H9 (cell line): Measurements from ENCODE around the gene HS2ST1. TPM values are rescaled to one million over a fixed set of nuclear protein-coding genes. Genes with fewer than 3 reads are reported as not detected.

ENCODE experiments used
- DNase-seq: peaks from one replicate; pipeline ENCODE4 v3.0.0-alpha.2; 2017
- H2AFZ ChIP-seq: one replicate; pipeline ENCODE4 v1.6.1; 2013; ENCODE audit warnings: mild to moderate bottlenecking, low read length, control low read depth, moderate library complexity
- H2AK5ac ChIP-seq: 2 replicates; pipeline ENCODE4 v1.6.1; 2013; ENCODE audit warnings: low read length, control low read depth, mixed read lengths; ENCODE audit not compliant: insufficient read length
- H2BK120ac ChIP-seq: one replicate; pipeline ENCODE4 v1.6.1; 2013; ENCODE audit warnings: low read depth, mild to moderate bottlenecking, low read length, control low read depth, inconsistent platforms; ENCODE audit not compliant: poor library complexity, severe bottlenecking
- H2BK12ac ChIP-seq: 2 replicates; pipeline ENCODE4 v1.6.1; 2013; ENCODE audit warnings: low read length, control low read depth, mixed read lengths, low read depth; ENCODE audit not compliant: insufficient read length
- H2BK15ac ChIP-seq: 2 replicates; pipeline ENCODE4 v1.6.1; 2013; ENCODE audit warnings: low read depth, low read length, control low read depth
- H2BK20ac ChIP-seq: one replicate; pipeline ENCODE4 v1.6.1; 2013; ENCODE audit warnings: low read depth, mild to moderate bottlenecking, low read length, control low read depth, inconsistent platforms; ENCODE audit not compliant: poor library complexity, severe bottlenecking
- H2BK5ac ChIP-seq: 2 replicates; pipeline ENCODE4 v1.6.1; 2013; ENCODE audit warnings: low read length, control low read depth, mixed read lengths; ENCODE audit not compliant: insufficient read length
- H3K14ac ChIP-seq: 2 replicates; pipeline ENCODE4 v1.6.1; 2013; ENCODE audit warnings: low read length, control low read depth; ENCODE audit not compliant: insufficient read depth
- H3K18ac ChIP-seq: 2 replicates; pipeline ENCODE4 v1.6.1; 2013; ENCODE audit warnings: low read depth, mild to moderate bottlenecking, mixed read lengths, low read length, control low read depth; ENCODE audit not compliant: insufficient read length
- H3K23ac ChIP-seq: 2 replicates; pipeline ENCODE4 v1.6.1; 2013; ENCODE audit warnings: low read length, control low read depth, mixed read lengths, low read depth; ENCODE audit not compliant: insufficient read length
- H3K23me2 ChIP-seq: 2 replicates; pipeline ENCODE4 v1.6.1; 2013; ENCODE audit warnings: low read depth, mild to moderate bottlenecking, mixed read lengths, low read length, control low read depth; ENCODE audit not compliant: insufficient read length, poor library complexity, severe bottlenecking
- H3K27ac ChIP-seq: 2 replicates; pipeline ENCODE4 v1.5.1; 2013; ENCODE audit warnings: low read length, control low read depth, mixed read lengths, low read depth; ENCODE audit not compliant: insufficient read length
- H3K27me3 ChIP-seq: 2 replicates; pipeline ENCODE4 v1.6.1; 2013; ENCODE audit warnings: low read length, control low read depth, inconsistent platforms; ENCODE audit not compliant: insufficient read depth
- H3K4ac ChIP-seq: 2 replicates; pipeline ENCODE4 v1.6.1; 2013; ENCODE audit warnings: low read depth, mild to moderate bottlenecking, control low read depth, inconsistent platforms, low read length, moderate library complexity
- H3K4me1 ChIP-seq: 2 replicates; pipeline ENCODE4 v1.6.1; 2013; ENCODE audit warnings: low read length, control low read depth, inconsistent platforms; ENCODE audit not compliant: insufficient read depth
- H3K4me2 ChIP-seq: 2 replicates; pipeline ENCODE4 v1.6.1; 2013; ENCODE audit warnings: low read length, control low read depth, mixed read lengths; ENCODE audit not compliant: insufficient read length, insufficient read depth
- H3K56ac ChIP-seq: 2 replicates; pipeline ENCODE4 v1.6.1; 2013; ENCODE audit warnings: low read depth, mild to moderate bottlenecking, mixed read lengths, low read length, control low read depth; ENCODE audit not compliant: insufficient read length
- H3K79me1 ChIP-seq: 2 replicates; pipeline ENCODE4 v1.6.1; 2013; ENCODE audit warnings: low read depth, mild to moderate bottlenecking, moderate library complexity, low read length, control low read depth, inconsistent platforms; ENCODE audit not compliant: insufficient read depth, poor library complexity, severe bottlenecking
- H3K79me2 ChIP-seq: 2 replicates; pipeline ENCODE4 v1.6.1; 2013; ENCODE audit warnings: low read length, control low read depth, inconsistent platforms; ENCODE audit not compliant: insufficient read depth
- H3K9ac ChIP-seq: 2 replicates; pipeline ENCODE4 v1.6.1; 2013; ENCODE audit warnings: low read length, control low read depth, mixed read lengths; ENCODE audit not compliant: insufficient read length; ENCODE audit errors: extremely low read depth
- H3K9me3 ChIP-seq: one replicate; pipeline ENCODE4 v1.6.1; 2013; ENCODE audit warnings: low read depth, low read length, inconsistent platforms; ENCODE audit not compliant: control insufficient read depth
- H3T11ph ChIP-seq: one replicate; pipeline ENCODE4 v1.6.1; 2013; ENCODE audit warnings: mild to moderate bottlenecking, low read length, control low read depth, inconsistent platforms
- H4K20me1 ChIP-seq: one replicate; pipeline ENCODE4 v1.6.1; 2013; ENCODE audit not compliant: control insufficient read depth, insufficient read length, insufficient read depth
- H4K5ac ChIP-seq: 2 replicates; pipeline ENCODE4 v1.6.1; 2013; ENCODE audit warnings: low read depth, mild to moderate bottlenecking, mixed read lengths, low read length, control low read depth; ENCODE audit not compliant: insufficient read length
- H4K8ac ChIP-seq: replicated peaks from 2 replicates; pipeline ENCODE4 v1.6.1; 2013; ENCODE audit warnings: low read length, control low read depth, mixed read lengths, low read depth; ENCODE audit not compliant: insufficient read length
- H4K91ac ChIP-seq: 2 replicates; pipeline ENCODE4 v1.6.1; 2013; ENCODE audit warnings: low read depth, mild to moderate bottlenecking, moderate library complexity, mixed read lengths, low read length, control low read depth; ENCODE audit not compliant: insufficient read length
- H3K27ac Mint-ChIP-seq, 3 experiments: 2 replicates in 2 of 3; 3 replicates in 1 of 3; pipeline ENCODE4 v1.8.0; 2020 to 2021; ENCODE audit warnings: mixed read lengths in 3 of 3, mild to moderate bottlenecking in 1 of 3, moderate library complexity in 1 of 3
- H3K27me3 Mint-ChIP-seq: 2 replicates; pipeline ENCODE4 v1.8.0; 2021; ENCODE audit warnings: low read depth, mild to moderate bottlenecking, moderate library complexity, mixed read lengths
- H3K36me3 Mint-ChIP-seq, 3 experiments: 2 replicates in 2 of 3; 3 replicates in 1 of 3; pipeline ENCODE4 v1.8.0; 2020 to 2021; ENCODE audit warnings: low read depth in 3 of 3, mixed read lengths in 3 of 3; ENCODE audit not compliant: insufficient read depth in 1 of 3
- H3K4me1 Mint-ChIP-seq, 2 experiments: 2 replicates each; pipeline ENCODE4 v1.8.0; 2020; ENCODE audit warnings: mixed read lengths in 2 of 2
- H3K4me3 Mint-ChIP-seq, 2 experiments: 2 replicates in 1 of 2; 3 replicates in 1 of 2; pipeline ENCODE4 v1.8.0; 2020 to 2021; ENCODE audit warnings: mild to moderate bottlenecking in 2 of 2, mixed read lengths in 2 of 2, moderate library complexity in 1 of 2
- H3K9me3 Mint-ChIP-seq, 2 experiments: 2 replicates in 1 of 2; 3 replicates in 1 of 2; pipeline ENCODE4 v1.8.0; 2020; ENCODE audit warnings: mild to moderate bottlenecking in 2 of 2, mixed read lengths in 2 of 2, moderate library complexity in 1 of 2
- total RNA-seq: library from RNA; stranded (reverse); gene quantifications from 2 replicates; pipeline ENCODE4 v1.2.1, GENCODE V29; 2021
- TF ChIP-seq, protein P1 (sequence below): fragments of 200-600 bp; sonication (generic); conservative IDR thresholded peaks from 3 replicates; pipeline ENCODE4 v1.8.0; 2021; ENCODE audit warnings: antibody characterized with exemption, mild to moderate bottlenecking

Gene HS2ST1
- total RNA-seq, 1 experiment from 2014 or later: 20.1 TPM

DNA sequence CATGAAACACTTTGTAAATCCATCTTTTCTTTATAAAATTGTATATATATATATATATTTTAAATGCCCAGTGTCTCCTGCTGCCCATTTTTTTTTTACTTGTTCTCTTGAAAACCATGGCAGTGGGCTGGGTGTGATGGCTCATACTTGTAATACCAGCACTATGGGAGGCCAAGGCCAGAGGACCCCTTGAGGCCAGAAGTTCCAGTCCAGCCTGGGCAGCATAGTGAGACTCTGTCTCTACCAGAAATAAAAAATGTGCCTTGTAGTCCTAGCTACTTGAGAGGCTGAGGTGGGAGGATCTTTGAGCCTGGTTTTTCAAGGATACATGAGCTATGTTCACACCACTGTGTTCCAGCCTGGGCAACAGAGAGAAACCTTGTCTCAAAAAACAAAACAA is 62.2 kb downstream of the HS2ST1 start:
- H3K9me3 ChIP-seq: no peaks in the 10 kb centered on the region
- no peaks in the 10 kb centered on the region for H4K20me1 ChIP-seq
- no peak overlapping the region for H3K4me2 ChIP-seq
- Mint-ChIP-seq H3K4me1 (peaks cover 11 to 12% of the 10 kb centered on the region in 2 experiments), H3K27me3 (no peaks in the 10 kb centered on the region), H3K27ac (no peak overlapping the region), H3K4me3 (no peak overlapping the region), H3K9me3 (no peaks in the 10 kb centered on the region), H3K36me3 (no peaks in the 10 kb centered on the region)
- H2AFZ ChIP-seq: no peak overlapping the region
- DNase-seq: no peak
- no peak overlapping the region for H4K5ac ChIP-seq
- H3T11ph ChIP-seq: no peak overlapping the region
- H2AK5ac ChIP-seq: no peak overlapping the region
- no peak overlapping the region for H2BK15ac ChIP-seq
- H3K23ac ChIP-seq: no peak overlapping the region
- no peaks in the 10 kb centered on the region for H3K4me1 ChIP-seq
- no peak overlapping the region for H3K9ac ChIP-seq
- H3K23me2 ChIP-seq: no peaks in the 10 kb centered on the region
- peaks cover 2% of the 10 kb centered on the region; the same call in 1 of the 2 replicates for H3K79me2 ChIP-seq
- no peak overlapping the region for H2BK5ac ChIP-seq
- no peak overlapping the region for H4K91ac ChIP-seq
- H2BK20ac ChIP-seq: no peak overlapping the region
- no peak overlapping the region for H2BK12ac ChIP-seq
- TF ChIP-seq, protein P1, sequence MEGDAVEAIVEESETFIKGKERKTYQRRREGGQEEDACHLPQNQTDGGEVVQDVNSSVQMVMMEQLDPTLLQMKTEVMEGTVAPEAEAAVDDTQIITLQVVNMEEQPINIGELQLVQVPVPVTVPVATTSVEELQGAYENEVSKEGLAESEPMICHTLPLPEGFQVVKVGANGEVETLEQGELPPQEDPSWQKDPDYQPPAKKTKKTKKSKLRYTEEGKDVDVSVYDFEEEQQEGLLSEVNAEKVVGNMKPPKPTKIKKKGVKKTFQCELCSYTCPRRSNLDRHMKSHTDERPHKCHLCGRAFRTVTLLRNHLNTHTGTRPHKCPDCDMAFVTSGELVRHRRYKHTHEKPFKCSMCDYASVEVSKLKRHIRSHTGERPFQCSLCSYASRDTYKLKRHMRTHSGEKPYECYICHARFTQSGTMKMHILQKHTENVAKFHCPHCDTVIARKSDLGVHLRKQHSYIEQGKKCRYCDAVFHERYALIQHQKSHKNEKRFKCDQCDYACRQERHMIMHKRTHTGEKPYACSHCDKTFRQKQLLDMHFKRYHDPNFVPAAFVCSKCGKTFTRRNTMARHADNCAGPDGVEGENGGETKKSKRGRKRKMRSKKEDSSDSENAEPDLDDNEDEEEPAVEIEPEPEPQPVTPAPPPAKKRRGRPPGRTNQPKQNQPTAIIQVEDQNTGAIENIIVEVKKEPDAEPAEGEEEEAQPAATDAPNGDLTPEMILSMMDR: no peak
- H4K8ac ChIP-seq: no peak overlapping the region
- H2BK120ac ChIP-seq: no peak overlapping the region
- H3K79me1 ChIP-seq: no peaks in the 10 kb centered on the region
- H3K27me3 ChIP-seq: no peaks in the 10 kb centered on the region
- H3K27ac ChIP-seq: no peak overlapping the region
- no peak overlapping the region for H3K14ac ChIP-seq
- H3K18ac ChIP-seq: no peak overlapping the region
- no peak overlapping the region for H3K56ac ChIP-seq
- H3K4ac ChIP-seq: no peak overlapping the region
